Vagina (tissue), 2 donors: ENCODE measurements around the gene PTPN3. TPM values are rescaled to one million over a fixed set of nuclear protein-coding genes. Genes with fewer than 3 reads are reported as not detected.
"Not testable (repeated sequence)": the region's sequence is repeated elsewhere in the genome, so short reads cannot be mapped to it uniquely, and the experiment has no call there.

Experiments used
- DNase-seq, 2 donors: peaks; one replicate each; pipeline ENCODE4 v3.0.0-alpha.2; 2017; ENCODE audit errors: extremely low spot score in 2 of 2
- H3K27ac ChIP-seq: fragments of 200-600 bp; sonication (generic); one replicate; pipeline ENCODE4 v1.5.1; 2019
- H3K27me3 ChIP-seq: fragments of 200-600 bp; sonication (generic); one replicate; pipeline ENCODE4 v1.5.1; 2019
- H3K36me3 ChIP-seq, 2 donors: fragments of 200-600 bp; sonication (generic); one replicate each; pipeline ENCODE4 v1.5.1; 2017 to 2019
- H3K4me1 ChIP-seq: fragments of 200-600 bp; sonication (generic); one replicate; pipeline ENCODE4 v1.5.1; 2019
- H3K4me3 ChIP-seq, 2 donors: fragments of 200-600 bp; sonication (generic); 1 replicate in 1 of 2; 2 replicates in 1 of 2; pipeline ENCODE4 v1.5.1; 2016 to 2019
- H3K9me3 ChIP-seq: fragments of 200-600 bp; sonication (generic); one replicate; pipeline ENCODE4 v1.5.1; 2019
- POLR2A ChIP-seq, 2 donors: fragments of 450-650 bp; IDR thresholded peaks; one replicate each; pipeline ENCODE4 v1.6.1; 2017; ENCODE audit warnings: antibody characterized with exemption in 2 of 2, mild to moderate bottlenecking in 2 of 2, moderate library complexity in 2 of 2
- POLR2AphosphoS5 ChIP-seq, 2 donors: sonication (generic); formaldehyde crosslinking; IDR thresholded peaks; one replicate each; pipeline ENCODE4 v1.9.0; 2017; ENCODE audit warnings: antibody characterized with exemption in 2 of 2, mild to moderate bottlenecking in 2 of 2, low read depth in 1 of 2; ENCODE audit not compliant: insufficient read depth in 1 of 2
- intact Hi-C: fragments of 100-400 bp; cut with DNase I; formaldehyde crosslinking; loops from one replicate; pipeline ENCODE4 v1.15.1; 2023
- total RNA-seq: library from RNA; depleted of rRNA; stranded (reverse); fragments of >200 nt; gene quantifications from one replicate; pipeline ENCODE4 v1.2.3, GENCODE V29; 2016
- TF ChIP-seq, protein P1 (sequence below), 3 experiments: fragments of 450-650 bp in 2 of 3; fragments of 200-600 bp in 1 of 3; sonication (generic) in 1 of 3; IDR thresholded peaks; one replicate each; pipeline ENCODE4 v1.5.1; 2017 to 2019; ENCODE audit warnings: antibody characterized with exemption in 3 of 3, mild to moderate bottlenecking in 2 of 3, moderate library complexity in 2 of 3

The PTPN3 gene
- total RNA-seq, 1 donor from 2014 or later = 15.5 TPM

DNA sequence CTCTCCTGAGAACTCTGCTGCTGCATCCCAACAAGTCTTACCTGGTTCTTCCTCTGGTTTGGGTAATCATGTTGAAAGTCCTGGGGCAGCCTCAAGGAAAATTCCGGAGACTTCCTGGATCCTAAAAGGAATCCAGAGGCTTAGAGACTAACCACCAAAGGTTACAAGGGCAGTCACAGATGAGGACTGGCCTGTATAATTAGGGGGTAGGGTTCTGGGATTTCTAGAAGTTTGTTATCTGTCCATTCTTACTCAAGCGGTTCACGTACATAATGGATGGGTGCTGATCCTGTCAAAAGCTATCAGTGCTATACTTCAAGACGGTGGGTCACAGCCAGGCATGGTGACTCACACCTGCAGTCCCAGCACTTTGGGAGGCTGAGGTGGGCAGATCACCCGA lies 125.9 kb downstream of the PTPN3 start:
- TF ChIP-seq, protein P1, sequence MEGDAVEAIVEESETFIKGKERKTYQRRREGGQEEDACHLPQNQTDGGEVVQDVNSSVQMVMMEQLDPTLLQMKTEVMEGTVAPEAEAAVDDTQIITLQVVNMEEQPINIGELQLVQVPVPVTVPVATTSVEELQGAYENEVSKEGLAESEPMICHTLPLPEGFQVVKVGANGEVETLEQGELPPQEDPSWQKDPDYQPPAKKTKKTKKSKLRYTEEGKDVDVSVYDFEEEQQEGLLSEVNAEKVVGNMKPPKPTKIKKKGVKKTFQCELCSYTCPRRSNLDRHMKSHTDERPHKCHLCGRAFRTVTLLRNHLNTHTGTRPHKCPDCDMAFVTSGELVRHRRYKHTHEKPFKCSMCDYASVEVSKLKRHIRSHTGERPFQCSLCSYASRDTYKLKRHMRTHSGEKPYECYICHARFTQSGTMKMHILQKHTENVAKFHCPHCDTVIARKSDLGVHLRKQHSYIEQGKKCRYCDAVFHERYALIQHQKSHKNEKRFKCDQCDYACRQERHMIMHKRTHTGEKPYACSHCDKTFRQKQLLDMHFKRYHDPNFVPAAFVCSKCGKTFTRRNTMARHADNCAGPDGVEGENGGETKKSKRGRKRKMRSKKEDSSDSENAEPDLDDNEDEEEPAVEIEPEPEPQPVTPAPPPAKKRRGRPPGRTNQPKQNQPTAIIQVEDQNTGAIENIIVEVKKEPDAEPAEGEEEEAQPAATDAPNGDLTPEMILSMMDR (IDR thresholded peaks at IDR 0.05) = no peak
- TF ChIP-seq POLR2AphosphoS5 (IDR thresholded peaks at IDR 0.05; ENCODE audit: insufficient read depth in 1 of 2, low read depth in 1 of 2) (no peak), POLR2A (IDR thresholded peaks at IDR 0.05) (no peak)
- Histone ChIP-seq H3K4me3 (no peak overlapping the region), H3K4me1 (no peaks in the 10 kb centered on the region), H3K36me3 (no peaks in the 10 kb centered on the region), H3K27me3 (no peaks in the 10 kb centered on the region), H3K9me3 (no peaks in the 10 kb centered on the region), H3K27ac (no peak overlapping the region)
- intact Hi-C loops = no loop called here
- no peak for DNase-seq

DNA sequence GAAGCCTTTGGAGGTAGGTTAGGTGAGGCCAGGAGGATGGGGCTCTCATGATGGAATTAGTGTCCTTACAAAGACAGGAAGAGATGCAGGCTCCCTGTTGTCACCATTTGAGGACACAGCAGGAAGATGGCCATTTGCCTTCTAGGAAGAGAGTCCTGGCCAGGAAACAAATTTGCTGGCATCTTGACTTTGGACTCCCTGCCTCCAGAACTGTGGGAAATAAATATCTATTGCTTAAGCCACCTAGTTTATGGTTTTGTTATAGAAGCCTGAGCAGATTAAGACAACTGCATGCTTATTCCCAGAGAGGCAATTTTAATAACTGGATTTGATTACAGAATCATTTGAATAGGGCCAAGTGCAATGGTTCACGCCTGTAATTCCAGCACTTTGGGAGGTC lies 126.7 kb downstream of the PTPN3 start:
- no peaks in the 10 kb centered on the region for H3K9me3 ChIP-seq
- intact Hi-C loops = no loop called here
- no peak overlapping the region for H3K4me3 ChIP-seq
- no peaks in the 10 kb centered on the region for H3K36me3 ChIP-seq
- H3K4me1 ChIP-seq = no peaks in the 10 kb centered on the region
- TF ChIP-seq POLR2A (IDR thresholded peaks at IDR 0.05) (no peak), POLR2AphosphoS5 (IDR thresholded peaks at IDR 0.05; ENCODE audit: insufficient read depth in 1 of 2, low read depth in 1 of 2) (no peak)
- TF ChIP-seq, protein P1 (IDR thresholded peaks at IDR 0.05) = no peak
- no peak for DNase-seq
- no peak overlapping the region for H3K27ac ChIP-seq
- no peaks in the 10 kb centered on the region for H3K27me3 ChIP-seq

DNA sequence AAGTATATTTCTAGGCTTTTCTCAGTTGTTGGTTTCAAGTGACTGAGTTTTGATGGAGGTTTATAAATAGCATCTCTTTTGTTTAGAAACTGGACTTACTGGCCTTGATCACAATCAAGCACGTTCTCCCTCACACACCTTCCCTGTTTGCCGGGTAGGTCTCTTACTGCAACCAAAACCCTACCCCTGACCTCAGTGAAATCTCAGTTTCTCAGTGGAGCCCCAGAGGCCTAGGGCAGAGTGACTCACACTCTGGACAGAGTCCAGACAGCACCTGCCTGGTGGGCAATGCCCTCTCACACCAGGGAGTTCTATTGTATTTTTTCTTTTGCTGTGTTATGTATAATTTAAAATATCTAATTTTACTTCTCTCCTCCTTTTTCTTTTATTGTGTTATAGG lies 128.8 kb downstream of the PTPN3 start:
- no peaks in the 10 kb centered on the region for H3K36me3 ChIP-seq
- no peaks in the 10 kb centered on the region for H3K9me3 ChIP-seq
- intact Hi-C loops = no loop called here
- no peak overlapping the region for H3K4me3 ChIP-seq
- H3K27ac ChIP-seq = no peak overlapping the region
- TF ChIP-seq, protein P1 (IDR thresholded peaks at IDR 0.05) = no peak
- TF ChIP-seq POLR2A (IDR thresholded peaks at IDR 0.05) = no peak
- no peak for TF ChIP-seq POLR2AphosphoS5 (IDR thresholded peaks at IDR 0.05; ENCODE audit: insufficient read depth in 1 of 2, low read depth in 1 of 2)
- no peaks in the 10 kb centered on the region for H3K4me1 ChIP-seq
- no peaks in the 10 kb centered on the region for H3K27me3 ChIP-seq
- DNase-seq = no peak

DNA sequence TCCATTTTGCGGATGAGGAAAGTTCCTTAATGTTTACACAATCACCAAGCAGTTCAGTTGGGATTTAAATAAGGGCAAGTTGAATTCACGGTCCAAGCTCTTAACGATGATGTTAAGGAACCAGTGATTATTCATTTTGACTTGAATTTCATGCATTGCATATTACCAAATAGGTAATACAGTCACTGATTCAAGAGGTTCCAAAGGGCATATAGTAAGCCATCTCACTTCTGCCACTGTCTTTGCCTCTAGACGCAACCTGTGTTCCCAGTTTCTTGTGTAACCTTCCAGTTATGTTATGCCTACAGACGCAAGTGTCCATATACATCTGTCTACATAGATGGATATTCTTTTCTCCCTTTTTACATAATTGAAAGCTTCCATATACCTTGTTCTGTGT lies 137.3 kb downstream of the PTPN3 start:
- no peak for TF ChIP-seq POLR2A (IDR thresholded peaks at IDR 0.05)
- TF ChIP-seq, protein P1 (IDR thresholded peaks at IDR 0.05) = no peak
- no peak for TF ChIP-seq POLR2AphosphoS5 (IDR thresholded peaks at IDR 0.05; ENCODE audit: insufficient read depth in 1 of 2, low read depth in 1 of 2)
- H3K4me3 ChIP-seq = no peak overlapping the region
- H3K27ac ChIP-seq = no peak overlapping the region
- no peaks in the 10 kb centered on the region for H3K27me3 ChIP-seq
- intact Hi-C loops = no loop called here
- H3K36me3 ChIP-seq = no peaks in the 10 kb centered on the region
- H3K9me3 ChIP-seq = no peaks in the 10 kb centered on the region
- no peak for DNase-seq
- no peaks in the 10 kb centered on the region for H3K4me1 ChIP-seq

DNA sequence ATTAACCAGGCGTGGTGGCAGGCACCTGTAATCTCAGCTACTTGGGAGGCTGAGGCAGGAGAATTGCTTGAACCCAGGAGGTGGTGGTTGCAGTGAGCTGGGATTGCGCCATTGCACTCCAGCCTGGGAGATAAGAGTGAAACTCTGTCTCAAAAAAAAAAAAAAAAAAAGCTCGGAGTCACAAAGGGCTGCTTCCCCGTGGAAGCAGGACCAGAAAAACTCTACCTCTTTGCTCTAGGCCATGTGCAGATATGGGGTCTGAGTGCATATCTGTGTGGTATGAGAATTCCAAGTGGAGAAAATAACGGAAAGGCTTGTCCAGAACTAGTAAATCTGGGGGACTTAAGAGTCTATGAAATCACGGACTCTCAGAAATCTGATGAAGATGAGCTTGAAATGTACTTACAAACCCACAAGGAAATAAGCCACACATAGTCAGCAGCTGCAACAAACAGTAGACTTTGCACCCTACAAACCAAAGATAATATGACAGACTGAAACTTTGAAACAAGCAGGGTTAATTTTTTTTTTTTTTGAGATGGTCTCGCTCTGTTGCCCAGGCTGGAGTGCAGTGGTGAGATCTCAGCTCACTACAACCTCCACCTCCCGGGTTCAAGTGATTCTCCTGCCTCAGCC lies 139.0 kb downstream of the PTPN3 start:
- H3K4me1 ChIP-seq, H3K9me3 ChIP-seq, H3K27me3 ChIP-seq, H3K4me3 ChIP-seq, DNase-seq, H3K27ac ChIP-seq, H3K36me3 ChIP-seq, intact Hi-C loops: not testable (repeated sequence)
